ENCODE data around the gene PSAPL1. TPM values are rescaled to one million over a fixed set of nuclear protein-coding genes. Genes with fewer than 3 reads are reported as not detected.

Gene PSAPL1
- polyA plus RNA-seq, 1 of the 3 experiments (the other 2 are of a cell fraction), result 0.03 TPM

GRCh38 chr4:7448036-7448435 is 13.3 kb upstream of the PSAPL1 start (continued):
- TF ChIP-seq TAF1 (IDR thresholded peaks at IDR 0.05; ENCODE audit: borderline replicate concordance, low read depth, low read length), result no peak

- H3K27me3 ChIP-seq (ENCODE audit: insufficient read depth), result peaks cover 13% of the 10 kb centered on the region; the same call in 1 of the 2 replicates
- H3K9me3 ChIP-seq, result no peaks in the 10 kb centered on the region
- no peaks in the 10 kb centered on the region for H3K79me2 ChIP-seq (ENCODE audit: insufficient read depth)
- POLR2A ChIA-PET, result no interaction called here
- DNase-seq, result no peak
- H4K20me1 ChIP-seq (ENCODE audit: insufficient read depth), result no peaks in the 10 kb centered on the region
- TF ChIP-seq GABPA (IDR thresholded peaks at IDR 0.05; ENCODE audit: low read depth), result no peak
- no peak for TF ChIP-seq NRF1 (IDR thresholded peaks at IDR 0.05; ENCODE audit: low read depth, low read length)
- no peak for TF ChIP-seq FOXM1 (IDR thresholded peaks at IDR 0.05; ENCODE audit: low read depth)
- no peak for TF ChIP-seq POLR2AphosphoS5 (IDR thresholded peaks at IDR 0.05; ENCODE audit: low read depth, low read length)
- TF ChIP-seq, protein P1, sequence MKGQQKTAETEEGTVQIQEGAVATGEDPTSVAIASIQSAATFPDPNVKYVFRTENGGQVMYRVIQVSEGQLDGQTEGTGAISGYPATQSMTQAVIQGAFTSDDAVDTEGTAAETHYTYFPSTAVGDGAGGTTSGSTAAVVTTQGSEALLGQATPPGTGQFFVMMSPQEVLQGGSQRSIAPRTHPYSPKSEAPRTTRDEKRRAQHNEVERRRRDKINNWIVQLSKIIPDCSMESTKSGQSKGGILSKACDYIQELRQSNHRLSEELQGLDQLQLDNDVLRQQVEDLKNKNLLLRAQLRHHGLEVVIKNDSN (IDR thresholded peaks at IDR 0.05; ENCODE audit: borderline replicate concordance, low read depth), result no peak
- no peak for TF ChIP-seq SIN3A (IDR thresholded peaks at IDR 0.05; ENCODE audit: borderline replicate concordance, low read depth, low read length)
- no peak for TF ChIP-seq RAD21 (IDR thresholded peaks at IDR 0.05; ENCODE audit: low read length)
- TF ChIP-seq, protein P2, sequence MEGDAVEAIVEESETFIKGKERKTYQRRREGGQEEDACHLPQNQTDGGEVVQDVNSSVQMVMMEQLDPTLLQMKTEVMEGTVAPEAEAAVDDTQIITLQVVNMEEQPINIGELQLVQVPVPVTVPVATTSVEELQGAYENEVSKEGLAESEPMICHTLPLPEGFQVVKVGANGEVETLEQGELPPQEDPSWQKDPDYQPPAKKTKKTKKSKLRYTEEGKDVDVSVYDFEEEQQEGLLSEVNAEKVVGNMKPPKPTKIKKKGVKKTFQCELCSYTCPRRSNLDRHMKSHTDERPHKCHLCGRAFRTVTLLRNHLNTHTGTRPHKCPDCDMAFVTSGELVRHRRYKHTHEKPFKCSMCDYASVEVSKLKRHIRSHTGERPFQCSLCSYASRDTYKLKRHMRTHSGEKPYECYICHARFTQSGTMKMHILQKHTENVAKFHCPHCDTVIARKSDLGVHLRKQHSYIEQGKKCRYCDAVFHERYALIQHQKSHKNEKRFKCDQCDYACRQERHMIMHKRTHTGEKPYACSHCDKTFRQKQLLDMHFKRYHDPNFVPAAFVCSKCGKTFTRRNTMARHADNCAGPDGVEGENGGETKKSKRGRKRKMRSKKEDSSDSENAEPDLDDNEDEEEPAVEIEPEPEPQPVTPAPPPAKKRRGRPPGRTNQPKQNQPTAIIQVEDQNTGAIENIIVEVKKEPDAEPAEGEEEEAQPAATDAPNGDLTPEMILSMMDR (IDR thresholded peaks at IDR 0.05), result no peak
- TF ChIP-seq YY1 (IDR thresholded peaks at IDR 0.05; ENCODE audit: low read depth), result no peak
- H2AFZ ChIP-seq (ENCODE audit: low read depth), result no peak overlapping the region
- H3K9me2 ChIP-seq, result no peaks in the 10 kb centered on the region
- no peak overlapping the region for H3K4me3 ChIP-seq (ENCODE audit: low read depth in 2 of 2, low read length in 1 of 2)
- H3K9ac ChIP-seq, result no peak overlapping the region
- CTCF ChIA-PET, result interaction anchor here (1.1 kb wide), 1 partner anchor 14 kb away, joined by 3 read pairs; no protein-coding TSS in a partner anchor
- no peaks in the 10 kb centered on the region for H3F3A ChIP-seq (replicated peaks; ENCODE audit: insufficient read depth)
- H3K27ac ChIP-seq (ENCODE audit: low read depth in 2 of 2, low read length in 1 of 2), result no peak overlapping the region
- no peaks in the 10 kb centered on the region for H3K4me1 ChIP-seq (ENCODE audit: control insufficient read depth in 1 of 2, insufficient read depth in 2 of 2, low read depth in 1 of 2, low read length in 1 of 2)
- WGBS (ENCODE audit: low lambda C conversion rate), result 47% methylated on average over 3 of the region's 3 CpGs
- no peaks in the 10 kb centered on the region for H3K36me3 ChIP-seq (replicated peaks in 1 of 2; ENCODE audit: control insufficient read depth in 1 of 2, insufficient read depth in 2 of 2, low read length in 1 of 2)
- H3K4me2 ChIP-seq, result no peak overlapping the region
Observed at GRCh38 chr4:7447236-7447635, 12.5 kb upstream of the PSAPL1 start.

DNA sequence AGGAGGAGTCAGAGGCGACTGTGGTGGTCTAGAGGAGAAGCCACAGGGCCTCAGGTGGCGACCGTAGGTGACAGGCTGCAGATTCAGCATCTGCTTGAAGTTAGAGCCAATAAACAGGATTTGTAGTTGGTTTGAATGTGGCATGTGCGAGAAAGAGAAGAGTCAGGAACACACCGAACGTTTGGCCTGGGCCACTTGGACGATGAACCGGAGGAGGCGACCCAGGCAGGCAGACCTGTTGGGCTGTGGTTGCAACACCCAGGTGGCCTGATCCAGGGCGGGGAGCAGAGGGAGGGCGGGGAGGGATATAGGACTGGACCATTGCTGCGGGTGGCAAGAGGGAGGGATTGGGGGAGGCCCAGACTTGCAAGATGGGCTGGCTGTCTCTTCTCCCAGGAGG is 10.0 kb upstream of the PSAPL1 start:
- H3K4me1 ChIP-seq (ENCODE audit: control insufficient read depth in 1 of 2, insufficient read depth in 2 of 2, low read depth in 1 of 2, low read length in 1 of 2), result no peaks in the 10 kb centered on the region
- TF ChIP-seq ZBTB33 (IDR thresholded peaks at IDR 0.05; ENCODE audit: borderline replicate concordance, low read depth) (no peak), TCF12 (IDR thresholded peaks at IDR 0.05) (no peak), EP300 (IDR thresholded peaks at IDR 0.05; ENCODE audit: borderline replicate concordance in 1 of 2, low read depth in 1 of 2, low read length in 1 of 2) (no peak), TEAD4 (IDR thresholded peaks at IDR 0.05; ENCODE audit: borderline replicate concordance, insufficient read depth) (no peak), EZH2phosphoT487 (IDR thresholded peaks at IDR 0.05; ENCODE audit: borderline replicate concordance, low read depth) (no peak), NRF1 (IDR thresholded peaks at IDR 0.05; ENCODE audit: low read depth, low read length) (no peak), RCOR1 (IDR thresholded peaks at IDR 0.05; ENCODE audit: low read length) (no peak), NFIC (IDR thresholded peaks at IDR 0.05; ENCODE audit: borderline replicate concordance) (no peak)
- TF ChIP-seq, protein P3, sequence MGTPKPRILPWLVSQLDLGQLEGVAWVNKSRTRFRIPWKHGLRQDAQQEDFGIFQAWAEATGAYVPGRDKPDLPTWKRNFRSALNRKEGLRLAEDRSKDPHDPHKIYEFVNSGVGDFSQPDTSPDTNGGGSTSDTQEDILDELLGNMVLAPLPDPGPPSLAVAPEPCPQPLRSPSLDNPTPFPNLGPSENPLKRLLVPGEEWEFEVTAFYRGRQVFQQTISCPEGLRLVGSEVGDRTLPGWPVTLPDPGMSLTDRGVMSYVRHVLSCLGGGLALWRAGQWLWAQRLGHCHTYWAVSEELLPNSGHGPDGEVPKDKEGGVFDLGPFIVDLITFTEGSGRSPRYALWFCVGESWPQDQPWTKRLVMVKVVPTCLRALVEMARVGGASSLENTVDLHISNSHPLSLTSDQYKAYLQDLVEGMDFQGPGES (IDR thresholded peaks at IDR 0.05; ENCODE audit: low read depth, low read length), result no peak
- TF ChIP-seq, protein P2 (IDR thresholded peaks at IDR 0.05), result no peak
- WGBS (ENCODE audit: low lambda C conversion rate), result 78% methylated on average over 12 of the region's 12 CpGs
- H3K9ac ChIP-seq, result no peak overlapping the region
- no peak overlapping the region for H2AFZ ChIP-seq (ENCODE audit: low read depth)
- H3K79me2 ChIP-seq (ENCODE audit: insufficient read depth), result no peaks in the 10 kb centered on the region
- no peaks in the 10 kb centered on the region for H3K9me2 ChIP-seq
- H3K9me3 ChIP-seq, result no peaks in the 10 kb centered on the region
- H3F3A ChIP-seq (replicated peaks; ENCODE audit: insufficient read depth), result no peaks in the 10 kb centered on the region
- ChIA-PET POLR2A (no interaction called here), CTCF (no interaction called here)
- H3K36me3 ChIP-seq (replicated peaks in 1 of 2; ENCODE audit: control insufficient read depth in 1 of 2, insufficient read depth in 2 of 2, low read length in 1 of 2), result no peaks in the 10 kb centered on the region
- peaks cover 13% of the 10 kb centered on the region; the same call in 1 of the 2 replicates for H3K27me3 ChIP-seq (ENCODE audit: insufficient read depth)
- no peak for DNase-seq
- no peak overlapping the region for H3K4me3 ChIP-seq (ENCODE audit: low read depth in 2 of 2, low read length in 1 of 2)
- no peaks in the 10 kb centered on the region for H4K20me1 ChIP-seq (ENCODE audit: insufficient read depth)
- H3K4me2 ChIP-seq, result no peak overlapping the region
- no peak overlapping the region for H3K27ac ChIP-seq (ENCODE audit: low read depth in 2 of 2, low read length in 1 of 2)
